Anterior cingulate cortex (tissue), 58 donors: ENCODE measurements around the gene LRRN3.
"Not testable (repeated sequence)": the region's sequence is repeated elsewhere in the genome, so short reads cannot be mapped to it uniquely, and the experiment has no call there.

Experiments
- DNase-seq, 58 donors: peaks; one replicate each; lab custom pipeline; 2025; lab: John Stamatoyannopoulos, UW

The LRRN3 gene

GRCh38 chr7:111090846-111091245 lies at the start of gene LRRN3:
TSS of gene LRRN3 (plus strand) at chr7:111091127. CDS start at chr7:111122773, 31,646 bp downstream.
- DNase-seq: peak in 56 of 58 donors; percentile 0 to 91 (median 67)

- no peak for DNase-seq
Measured at GRCh38 chr7:111041577-111041976, 49.4 kb upstream of the LRRN3 start.

GRCh38 chr7:111042842-111043241 lies 48.1 kb upstream of the LRRN3 start:
- DNase-seq: no peak

- no peak for DNase-seq
Measured at GRCh38 chr7:111043561-111043960, 47.4 kb upstream of the LRRN3 start.

- DNase-seq: no peak
Measured at GRCh38 chr7:111045449-111045848, 45.5 kb upstream of the LRRN3 start.

GRCh38 chr7:111047595-111047994 lies 43.3 kb upstream of the LRRN3 start:
- DNase-seq: no peak

GRCh38 chr7:111049971-111050680 lies 40.8 kb upstream of the LRRN3 start:
- DNase-seq: no peak

GRCh38 chr7:111050875-111051416 lies 40.0 kb upstream of the LRRN3 start:
- DNase-seq: no peak

- DNase-seq: no peak
Measured at GRCh38 chr7:111051832-111052231, 39.1 kb upstream of the LRRN3 start.

- no peak for DNase-seq
Measured at GRCh38 chr7:111053035-111053434, 37.9 kb upstream of the LRRN3 start.

- no peak for DNase-seq
Measured at GRCh38 chr7:111056371-111056770, 34.6 kb upstream of the LRRN3 start.

- DNase-seq: no peak
Measured at GRCh38 chr7:111057066-111057465, 33.9 kb upstream of the LRRN3 start.

GRCh38 chr7:111059833-111060232 lies 31.1 kb upstream of the LRRN3 start:
- peak in 1 of 58 donors; percentile 6 for DNase-seq

- no peak for DNase-seq
Measured at GRCh38 chr7:111063166-111063565, 27.8 kb upstream of the LRRN3 start.

GRCh38 chr7:111067251-111067650 lies 23.7 kb upstream of the LRRN3 start:
- DNase-seq: no peak

- no peak for DNase-seq
Measured at GRCh38 chr7:111067682-111068081, 23.2 kb upstream of the LRRN3 start.

GRCh38 chr7:111068618-111069017 lies 22.3 kb upstream of the LRRN3 start:
- no peak for DNase-seq

GRCh38 chr7:111071556-111071955 lies 19.4 kb upstream of the LRRN3 start:
- no peak for DNase-seq

- DNase-seq: not testable (repeated sequence)
Measured at GRCh38 chr7:111072658-111073057, 18.3 kb upstream of the LRRN3 start.

- DNase-seq: no peak
Measured at GRCh38 chr7:111074071-111074747, 16.7 kb upstream of the LRRN3 start.

GRCh38 chr7:111074748-111075146 lies 16.2 kb upstream of the LRRN3 start:
- no peak for DNase-seq

- DNase-seq: no peak
Measured at GRCh38 chr7:111075498-111075897, 15.4 kb upstream of the LRRN3 start.
